Duodenal mucosa (tissue), 2 donors: ENCODE results near the gene MRGPRE.

Source experiments
- H3K27ac ChIP-seq: one replicate; pipeline ENCODE4 v1.7.0; 2013; ENCODE audit warnings: low read depth, low read length
- H3K27me3 ChIP-seq, 2 donors: one replicate each; pipeline ENCODE4 v1.7.0; 2013; ENCODE audit warnings: low read length in 2 of 2, control low read depth in 1 of 2; ENCODE audit not compliant: insufficient read depth in 2 of 2, control insufficient read depth in 1 of 2
- H3K36me3 ChIP-seq, 2 donors: one replicate each; pipeline ENCODE4 v1.7.0; 2013; ENCODE audit warnings: low read length in 2 of 2, control low read depth in 1 of 2; ENCODE audit not compliant: insufficient read depth in 2 of 2, control insufficient read depth in 1 of 2
- H3K4me1 ChIP-seq, 2 donors: one replicate each; pipeline ENCODE4 v1.7.0; 2013; ENCODE audit warnings: low read length in 2 of 2, control low read depth in 1 of 2; ENCODE audit not compliant: insufficient read depth in 2 of 2, control insufficient read depth in 1 of 2
- H3K4me3 ChIP-seq, 2 donors: one replicate each; pipeline ENCODE4 v1.7.0; 2013; ENCODE audit warnings: low read length in 2 of 2, low read depth in 1 of 2
- H3K9ac ChIP-seq, 2 donors: one replicate each; pipeline ENCODE4 v1.7.0; 2013; ENCODE audit warnings: low read length in 2 of 2, low read depth in 1 of 2
- H3K9me3 ChIP-seq, 2 donors: one replicate each; pipeline ENCODE4 v1.7.0; 2013; ENCODE audit warnings: low read length in 2 of 2, control low read depth in 1 of 2; ENCODE audit not compliant: control insufficient read depth in 1 of 2

MRGPRE gene

GRCh38 chr11:3202759-3203158 lies 29.5 kb downstream of the MRGPRE start:
- H3K4me3 ChIP-seq = no peak overlapping the region
- no peaks in the 10 kb centered on the region for H3K36me3 ChIP-seq
- H3K27me3 ChIP-seq = peaks cover 25 to 29% of the 10 kb centered on the region in 2 donors
- H3K27ac ChIP-seq = no peak overlapping the region
- H3K9me3 ChIP-seq = no peaks in the 10 kb centered on the region
- H3K9ac ChIP-seq = no peak overlapping the region
- H3K4me1 ChIP-seq = peaks cover 0 to 3% of the 10 kb centered on the region in 2 donors

- H3K27me3 ChIP-seq = peaks cover 25 to 29% of the 10 kb centered on the region in 2 donors
- peaks cover 0 to 3% of the 10 kb centered on the region in 2 donors for H3K4me1 ChIP-seq
- H3K4me3 ChIP-seq = no peak overlapping the region
- no peaks in the 10 kb centered on the region for H3K9me3 ChIP-seq
- no peak overlapping the region for H3K27ac ChIP-seq
- no peaks in the 10 kb centered on the region for H3K36me3 ChIP-seq
- no peak overlapping the region for H3K9ac ChIP-seq
These were observed 29.9 kb downstream of the MRGPRE start for GRCh38 chr11:3202305-3202704.

GRCh38 chr11:3201677-3202181 lies 30.5 kb downstream of the MRGPRE start:
- no peaks in the 10 kb centered on the region for H3K36me3 ChIP-seq
- peaks cover 25 to 29% of the 10 kb centered on the region in 2 donors for H3K27me3 ChIP-seq
- H3K9me3 ChIP-seq = no peaks in the 10 kb centered on the region
- H3K4me1 ChIP-seq = peaks cover 0 to 3% of the 10 kb centered on the region in 2 donors
- H3K9ac ChIP-seq = no peak overlapping the region
- no peak overlapping the region for H3K27ac ChIP-seq
- no peak overlapping the region for H3K4me3 ChIP-seq

DNA sequence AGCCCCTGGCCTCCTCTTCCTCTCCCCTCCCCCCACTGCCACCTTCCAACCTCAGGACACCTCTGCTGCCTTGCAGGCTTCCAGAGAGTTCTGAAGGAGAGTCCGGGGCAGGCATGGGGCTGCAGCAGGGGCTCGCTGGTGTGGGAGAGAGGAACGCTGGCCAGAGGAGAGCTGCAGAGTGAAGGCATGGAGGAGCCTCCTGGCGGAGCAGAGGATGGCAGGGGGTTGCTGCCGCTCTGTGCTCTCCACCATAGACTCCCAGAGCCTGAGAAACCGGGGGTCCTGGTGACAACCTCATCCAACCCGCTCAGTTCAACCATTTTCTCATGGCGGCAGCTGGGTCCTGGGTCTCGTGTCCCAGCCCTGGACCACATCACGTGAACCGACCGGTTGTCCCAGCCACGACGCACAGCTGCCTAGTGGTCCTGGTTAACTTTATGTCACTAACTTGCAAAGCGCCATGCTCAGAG lies 31.1 kb downstream of the MRGPRE start:
- Histone ChIP-seq H3K9ac (no peak overlapping the region), H3K9me3 (no peaks in the 10 kb centered on the region), H3K27ac (no peak overlapping the region), H3K27me3 (peaks cover 25 to 29% of the 10 kb centered on the region in 2 donors), H3K36me3 (no peaks in the 10 kb centered on the region), H3K4me3 (no peak overlapping the region), H3K4me1 (peaks cover 0 to 3% of the 10 kb centered on the region in 2 donors)

DNA sequence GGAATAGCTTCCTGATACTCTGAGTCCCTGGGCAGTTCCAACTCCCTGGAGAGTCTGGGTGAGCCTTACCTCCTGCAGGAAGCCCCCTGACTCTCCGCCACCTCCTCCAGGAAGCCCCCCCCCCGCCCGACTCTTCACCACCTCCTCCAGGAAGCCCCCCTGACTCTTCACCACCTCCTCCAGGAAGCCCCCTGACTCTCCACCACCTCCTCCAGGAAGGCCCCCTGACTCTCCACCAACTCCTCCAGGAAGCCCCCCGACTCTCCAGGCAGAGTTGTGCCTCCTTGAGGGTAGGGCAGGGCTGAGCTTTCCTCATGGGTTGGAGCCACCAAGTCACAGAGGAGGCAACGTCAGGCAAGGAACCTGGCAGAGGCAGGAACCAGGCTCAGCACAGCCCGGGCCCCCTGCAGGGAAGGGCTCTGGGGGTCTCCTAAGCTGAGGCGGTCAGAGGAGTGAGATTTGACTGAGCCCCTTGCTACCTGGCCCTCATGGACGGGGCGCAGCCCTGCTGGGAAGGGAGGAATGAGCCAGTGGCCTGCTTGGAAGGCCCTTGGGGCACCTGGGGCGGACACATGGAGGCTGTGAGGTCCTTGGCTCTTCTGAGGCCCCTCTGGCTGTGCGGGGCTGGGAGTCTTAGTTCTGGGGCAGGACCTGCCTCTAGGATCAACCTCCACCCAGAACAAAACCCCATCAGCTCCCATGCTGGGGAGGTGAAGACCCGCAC lies 31.7 kb downstream of the MRGPRE start:
- Histone ChIP-seq H3K4me1 (peaks cover 0 to 3% of the 10 kb centered on the region in 2 donors), H3K4me3 (no peak overlapping the region), H3K27ac (no peak overlapping the region), H3K9ac (no peak overlapping the region), H3K9me3 (no peaks in the 10 kb centered on the region), H3K36me3 (no peaks in the 10 kb centered on the region), H3K27me3 (peaks cover 25 to 29% of the 10 kb centered on the region in 2 donors)

- peaks cover 25 to 29% of the 10 kb centered on the region in 2 donors for H3K27me3 ChIP-seq
- no peak overlapping the region for H3K4me3 ChIP-seq
- no peaks in the 10 kb centered on the region for H3K9me3 ChIP-seq
- no peak overlapping the region for H3K9ac ChIP-seq
- no peaks in the 10 kb centered on the region for H3K4me1 ChIP-seq
- no peak overlapping the region for H3K27ac ChIP-seq
- no peaks in the 10 kb centered on the region for H3K36me3 ChIP-seq
These were observed 32.5 kb downstream of the MRGPRE start for GRCh38 chr11:3199537-3200295.

- Histone ChIP-seq H3K4me1 (no peaks in the 10 kb centered on the region), H3K27me3 (peaks cover 24 to 27% of the 10 kb centered on the region in 2 donors), H3K9me3 (no peaks in the 10 kb centered on the region), H3K27ac (no peak overlapping the region), H3K9ac (no peak overlapping the region), H3K36me3 (no peaks in the 10 kb centered on the region), H3K4me3 (no peak overlapping the region)
These were observed 33.4 kb downstream of the MRGPRE start for GRCh38 chr11:3198815-3199214.

GRCh38 chr11:3197878-3198528 lies 34.2 kb downstream of the MRGPRE start:
- Histone ChIP-seq H3K36me3 (no peaks in the 10 kb centered on the region), H3K27ac (no peak overlapping the region), H3K9ac (no peak overlapping the region), H3K4me3 (no peak overlapping the region), H3K9me3 (no peaks in the 10 kb centered on the region), H3K4me1 (no peaks in the 10 kb centered on the region), H3K27me3 (peaks cover 16 to 20% of the 10 kb centered on the region in 2 donors)

DNA sequence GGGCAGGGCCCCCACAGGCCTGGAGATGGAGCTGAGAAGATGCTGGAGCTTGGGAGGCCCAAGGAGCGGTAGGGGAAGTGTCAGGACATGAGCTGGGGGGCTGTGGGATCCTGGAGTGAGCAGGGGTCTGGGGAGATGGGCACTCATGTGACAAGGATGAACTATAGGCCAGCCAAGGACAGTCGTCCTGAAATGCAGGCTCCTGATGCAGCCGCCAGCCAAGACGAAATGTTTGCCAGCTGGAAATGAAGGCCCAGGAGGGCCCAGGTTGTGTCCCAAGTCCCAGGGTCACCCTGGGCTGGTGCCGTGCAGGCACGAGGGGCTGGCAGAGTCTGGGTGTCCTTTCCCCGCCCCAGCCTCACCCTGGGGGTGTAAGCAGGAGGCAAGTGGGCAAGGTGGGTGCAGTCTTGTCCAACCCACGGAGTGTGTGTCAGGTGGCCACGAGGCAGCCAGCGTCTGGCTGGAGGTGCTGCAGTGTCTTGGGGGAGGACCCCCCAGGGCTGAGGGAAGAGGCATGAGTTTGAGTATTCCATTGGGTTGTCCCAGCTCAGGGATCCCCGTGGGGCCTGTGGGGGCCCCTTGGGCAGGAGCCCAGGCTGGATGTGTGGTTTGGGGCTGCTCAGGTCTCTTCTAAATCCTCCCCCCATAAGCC lies 35.0 kb downstream of the MRGPRE start:
- H3K27ac ChIP-seq = no peak overlapping the region
- no peaks in the 10 kb centered on the region for H3K4me1 ChIP-seq
- no peaks in the 10 kb centered on the region for H3K36me3 ChIP-seq
- no peak overlapping the region for H3K4me3 ChIP-seq
- no peaks in the 10 kb centered on the region for H3K9me3 ChIP-seq
- peaks cover 8 to 12% of the 10 kb centered on the region in 2 donors for H3K27me3 ChIP-seq
- no peak overlapping the region for H3K9ac ChIP-seq
